ENCODE data around the gene SLIT3.

SLIT3 gene

DNA sequence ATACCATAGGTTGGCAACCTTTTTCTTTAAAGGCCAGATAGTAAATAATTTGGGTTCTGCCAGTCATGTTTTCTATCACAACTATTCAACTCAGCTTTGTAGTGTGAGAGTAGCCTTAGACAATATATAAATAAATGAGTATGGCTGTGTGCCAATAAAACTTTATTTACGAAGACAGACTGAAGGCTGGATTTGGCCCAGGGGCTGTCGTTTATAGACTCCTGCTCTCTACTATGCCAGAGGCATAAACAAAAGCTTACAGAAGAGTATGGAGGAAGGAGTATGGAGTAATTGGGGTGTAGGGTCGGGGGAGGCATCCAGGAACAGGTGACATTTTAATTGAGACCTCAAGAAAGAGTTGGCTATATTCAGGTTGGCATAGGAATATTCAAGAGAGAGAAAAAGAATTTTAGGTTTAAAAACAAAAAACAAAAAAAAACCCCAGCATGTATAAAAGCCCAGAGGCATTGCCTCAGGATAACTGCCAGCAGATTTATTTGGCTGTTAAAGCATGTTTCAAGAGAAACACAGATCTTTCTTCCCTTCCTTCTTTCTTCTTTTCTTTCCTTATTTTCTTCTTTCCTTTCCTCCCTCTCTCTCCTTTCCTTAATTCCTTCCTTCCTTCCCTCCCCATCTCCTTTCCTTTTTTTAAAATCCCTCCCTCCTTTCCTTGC is 39.9 kb downstream of the SLIT3 start:
- no peak for DNase-seq

DNA sequence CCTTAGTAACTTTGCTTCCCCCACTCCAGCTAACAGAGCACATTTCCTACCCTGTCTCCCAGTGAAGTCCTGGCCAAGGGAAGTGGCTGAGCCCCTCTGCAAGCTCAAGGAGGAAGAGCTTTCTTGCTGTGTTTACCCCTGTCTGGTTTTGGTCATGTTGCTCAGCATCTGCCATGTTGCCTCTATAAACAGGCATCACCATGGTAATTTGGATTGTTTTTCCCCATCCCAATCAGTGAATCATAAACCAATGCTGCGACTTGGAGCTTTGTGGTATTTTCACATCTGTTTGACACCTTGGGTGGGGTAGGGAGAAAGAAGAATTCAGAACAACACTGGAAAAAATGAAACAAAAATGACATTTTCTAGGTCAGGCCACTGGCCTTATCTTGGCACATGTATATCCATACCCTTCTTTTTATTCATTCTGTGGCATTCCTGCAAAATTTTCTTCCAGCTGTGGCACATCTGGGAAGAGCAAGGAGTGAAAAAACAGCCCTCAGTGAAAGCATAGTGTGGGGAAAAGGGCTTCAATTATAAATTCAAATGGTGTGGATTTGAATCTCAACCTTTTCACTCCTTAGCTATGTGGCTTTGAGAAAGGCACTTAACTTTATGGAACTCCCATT is 42.5 kb downstream of the SLIT3 start:
- no peak for DNase-seq

DNA sequence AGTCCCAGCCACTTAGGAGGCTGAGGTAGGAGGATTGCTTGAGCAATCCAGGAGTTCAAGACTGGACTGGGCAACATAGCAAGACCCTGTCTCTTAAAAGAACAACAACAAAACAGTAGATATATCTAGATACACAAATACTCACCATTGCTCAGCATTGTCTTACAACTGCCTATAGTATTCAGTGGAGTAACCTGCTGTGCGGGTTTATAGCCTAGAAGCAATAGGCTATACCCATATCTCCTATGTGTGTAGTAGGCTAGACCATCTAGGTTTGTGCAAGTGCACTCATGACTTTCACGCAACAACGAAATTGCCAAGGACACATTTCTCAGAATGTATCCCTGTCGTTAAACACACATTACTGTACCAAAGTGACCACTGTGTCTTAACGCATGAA is 44.7 kb downstream of the SLIT3 start:
- no peak for DNase-seq

DNA sequence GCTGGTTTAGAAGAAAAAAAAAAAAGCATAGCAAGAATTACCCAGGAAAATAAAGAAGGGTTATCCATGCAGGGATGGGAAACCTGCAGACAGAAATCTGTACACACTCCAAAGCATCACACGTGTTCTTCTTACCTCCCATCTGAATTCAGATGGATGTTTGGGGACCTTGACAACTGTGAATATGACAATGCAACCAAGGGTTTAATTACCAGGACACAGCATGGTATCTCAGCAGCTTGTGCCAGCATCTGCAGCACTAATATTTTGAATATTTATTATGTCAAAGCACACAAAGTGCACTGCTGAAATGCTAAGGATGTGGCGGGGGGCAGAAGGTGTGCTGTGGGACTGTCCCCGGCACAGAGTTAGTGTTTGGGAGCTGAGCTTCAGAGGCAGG is 47.9 kb downstream of the SLIT3 start:
- no peak for DNase-seq

DNA sequence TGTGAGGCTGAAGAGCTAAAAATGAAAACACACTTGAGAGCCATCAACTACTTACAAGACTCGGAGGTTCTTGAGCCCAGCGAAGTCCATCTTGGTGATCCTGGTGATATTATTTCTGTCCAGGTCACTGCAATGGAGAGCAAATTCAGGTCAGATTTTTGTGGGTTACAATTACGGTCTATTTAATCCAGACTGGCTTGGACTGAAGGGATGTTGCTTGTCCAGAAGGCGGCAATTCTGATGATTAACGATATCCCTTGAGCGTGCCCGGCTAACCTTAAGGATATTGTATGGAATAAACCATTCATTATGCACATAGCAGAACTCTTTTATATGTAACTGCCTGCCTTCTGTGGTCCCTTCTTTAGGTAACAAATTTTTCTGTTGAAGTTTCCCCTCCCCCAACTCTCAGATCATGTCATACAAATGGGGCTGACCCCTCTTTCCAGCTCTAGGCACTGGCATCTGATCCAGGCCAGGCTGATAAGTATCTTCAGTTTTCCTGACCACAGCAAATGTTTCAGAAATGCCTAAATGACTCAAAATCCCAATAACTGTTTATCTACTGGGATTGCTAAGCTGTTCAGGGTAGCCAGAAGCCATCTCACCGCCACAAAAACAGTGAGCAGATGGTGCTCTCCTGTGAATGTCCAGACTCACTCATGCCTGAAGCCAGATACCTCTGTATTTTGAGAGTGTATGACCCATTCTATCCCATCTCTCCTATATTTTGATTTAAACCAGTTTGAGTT is 49.4 kb downstream of the SLIT3 start:
- DNase-seq = no peak

DNA sequence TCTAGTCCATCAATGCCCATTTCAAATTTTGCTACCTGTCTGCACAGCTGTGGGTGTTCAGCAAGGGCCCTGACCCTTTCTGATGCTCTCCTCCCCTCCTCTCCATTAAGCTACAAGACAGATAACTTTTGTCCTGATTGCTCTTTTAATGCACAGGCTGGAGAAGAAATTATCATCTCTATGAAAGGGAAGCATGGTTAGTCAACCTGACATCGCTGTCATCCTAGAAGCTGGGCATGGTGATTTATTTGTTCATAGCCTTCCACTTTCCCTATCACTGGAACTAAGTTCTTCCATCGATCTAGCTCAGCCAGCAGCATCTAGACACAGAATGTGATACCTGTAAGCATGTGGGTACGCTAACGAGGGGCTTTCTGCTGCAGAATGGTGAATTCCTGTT is 50.1 kb downstream of the SLIT3 start:
- no peak for DNase-seq

DNA sequence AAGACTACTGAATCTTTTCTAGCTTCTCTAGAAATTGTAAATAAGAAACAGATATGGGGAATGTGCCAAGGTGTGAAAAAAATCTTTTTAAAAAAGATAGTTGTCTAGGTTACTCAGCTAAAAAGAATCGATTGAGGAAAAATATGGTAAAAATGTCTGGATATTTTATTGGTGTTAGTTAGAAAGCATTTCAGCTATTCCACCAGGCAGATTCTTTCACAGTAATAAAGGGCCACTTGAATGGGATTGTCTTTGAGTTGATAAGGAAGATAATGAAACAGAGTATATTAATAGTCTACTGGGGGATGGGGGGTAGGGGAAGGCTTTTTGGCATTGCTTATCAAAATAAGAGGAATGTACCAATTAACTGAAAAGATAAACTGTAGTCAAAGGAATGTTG is 51.9 kb downstream of the SLIT3 start:
- no peak for DNase-seq

DNA sequence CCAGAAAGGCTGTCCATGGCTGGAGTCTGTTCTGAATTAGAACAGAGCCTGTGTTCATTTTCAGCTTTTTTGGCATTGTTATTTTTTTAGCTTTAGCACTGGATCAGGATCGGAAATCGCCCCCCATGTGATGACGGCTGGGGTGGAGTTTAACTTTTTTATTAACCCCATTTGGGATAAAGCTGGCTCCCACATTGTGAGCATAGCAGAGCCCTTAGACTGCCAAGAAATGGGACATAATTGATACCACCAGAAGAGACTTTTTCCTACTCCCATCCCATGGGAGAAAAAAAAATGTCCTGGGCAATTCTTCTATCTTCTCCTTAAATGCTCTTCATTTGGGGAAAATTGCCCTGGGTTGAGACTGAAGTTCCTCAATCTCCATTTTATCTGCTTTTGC is 52.4 kb downstream of the SLIT3 start:
- DNase-seq = no peak

DNA sequence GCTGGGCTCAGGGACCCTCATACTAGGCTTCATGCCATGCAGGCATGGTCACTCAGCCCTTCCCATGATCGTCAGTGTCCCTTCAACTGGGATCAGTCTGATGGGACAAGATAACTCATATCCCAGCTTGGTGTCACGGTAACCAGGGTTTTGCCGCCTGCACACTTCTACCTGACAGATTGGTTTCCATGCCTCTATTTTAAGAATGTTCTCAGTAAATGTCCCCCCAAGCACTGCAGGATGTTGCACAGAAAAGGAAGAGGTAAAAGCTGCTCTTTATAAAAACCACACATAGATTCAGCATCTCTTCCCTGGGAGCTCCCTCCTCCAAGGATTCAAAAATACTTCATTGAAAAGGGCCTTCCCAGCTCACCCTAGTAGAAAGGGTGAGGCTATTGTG is 56.1 kb downstream of the SLIT3 start:
- no peak for DNase-seq

DNA sequence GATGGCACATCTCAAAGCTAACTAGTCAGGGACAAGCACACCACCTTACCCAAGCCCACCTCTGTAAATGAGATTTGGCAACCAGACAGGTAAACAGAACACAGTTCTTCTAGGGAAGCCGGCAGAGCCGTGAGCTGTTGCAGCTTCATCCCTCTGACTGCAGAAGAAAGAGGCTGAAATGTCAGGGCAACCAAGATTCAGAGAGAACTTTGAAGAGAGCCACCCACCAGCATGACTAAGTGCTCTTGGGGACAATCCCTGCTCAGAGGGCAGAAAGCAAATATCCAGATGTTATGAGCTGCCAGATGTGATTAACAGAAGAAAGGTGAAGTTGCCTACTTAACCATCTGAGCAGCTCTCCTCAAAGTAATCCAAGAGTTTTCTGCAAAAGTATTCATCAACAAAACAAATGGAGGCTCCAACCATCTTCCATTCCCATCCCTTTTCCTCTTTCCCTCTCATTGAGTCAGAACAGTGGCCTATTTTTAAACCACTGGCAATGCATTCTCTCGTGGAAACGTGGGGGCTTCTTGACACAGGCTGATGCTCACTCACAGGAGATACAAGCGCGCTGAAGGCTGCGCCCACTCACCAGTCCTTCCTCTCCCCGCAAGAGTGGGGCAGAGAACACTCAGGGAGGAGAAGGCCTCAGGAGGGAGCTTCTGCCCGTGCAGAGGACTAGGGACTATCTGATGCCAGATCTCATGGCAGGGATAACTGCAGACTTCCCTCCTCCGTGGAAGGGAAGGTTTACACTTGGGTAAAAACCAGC is 57.1 kb downstream of the SLIT3 start:
- DNase-seq = no peak

DNA sequence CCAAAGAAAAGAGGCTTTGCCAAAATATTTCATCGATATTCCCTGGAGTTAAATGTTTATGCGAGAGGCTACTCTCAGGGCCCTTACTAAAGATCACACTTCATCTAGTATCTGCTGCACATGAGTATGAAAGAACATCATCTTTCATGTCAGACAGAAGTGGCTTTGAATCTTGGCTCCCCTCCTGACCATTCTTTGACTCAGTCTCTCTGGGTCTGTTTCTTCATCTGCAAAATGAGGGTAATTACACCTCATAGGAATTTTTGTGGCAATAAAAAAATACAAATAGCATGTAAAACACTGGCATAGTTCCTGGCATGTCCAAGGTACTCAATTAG is 58.1 kb downstream of the SLIT3 start:
- no peak for DNase-seq

DNA sequence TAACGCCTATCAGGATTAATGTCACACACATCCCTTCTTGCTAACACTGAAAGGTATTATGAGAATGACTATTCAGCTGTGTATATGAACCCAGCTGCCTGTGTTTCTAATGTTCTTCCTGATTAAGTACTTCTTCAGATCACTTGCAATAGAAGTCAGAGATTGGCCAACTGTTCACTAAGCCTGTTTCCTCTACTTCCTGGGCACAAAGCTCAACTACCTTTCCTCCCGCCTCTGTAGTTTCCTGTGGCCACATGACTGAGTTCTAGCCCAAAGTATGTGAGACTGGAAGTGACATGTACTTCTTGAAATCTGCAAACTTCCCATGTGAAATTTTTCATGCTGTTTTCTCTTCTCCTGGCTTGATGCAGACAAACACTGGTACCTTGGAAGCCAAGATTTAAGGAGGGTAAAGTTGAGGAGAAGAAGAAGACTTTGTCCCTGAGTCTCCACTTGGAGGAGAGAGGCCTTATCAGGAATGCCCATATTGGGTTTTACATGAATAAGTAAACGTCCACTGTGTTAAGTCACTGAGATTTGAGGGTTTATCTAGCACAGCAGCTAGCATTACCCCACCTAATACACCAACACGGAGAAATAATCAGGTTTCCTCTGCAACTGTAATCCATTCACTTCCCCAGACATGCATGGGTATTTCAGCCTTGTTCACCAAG is 58.6 kb downstream of the SLIT3 start:
- DNase-seq = no peak

DNA sequence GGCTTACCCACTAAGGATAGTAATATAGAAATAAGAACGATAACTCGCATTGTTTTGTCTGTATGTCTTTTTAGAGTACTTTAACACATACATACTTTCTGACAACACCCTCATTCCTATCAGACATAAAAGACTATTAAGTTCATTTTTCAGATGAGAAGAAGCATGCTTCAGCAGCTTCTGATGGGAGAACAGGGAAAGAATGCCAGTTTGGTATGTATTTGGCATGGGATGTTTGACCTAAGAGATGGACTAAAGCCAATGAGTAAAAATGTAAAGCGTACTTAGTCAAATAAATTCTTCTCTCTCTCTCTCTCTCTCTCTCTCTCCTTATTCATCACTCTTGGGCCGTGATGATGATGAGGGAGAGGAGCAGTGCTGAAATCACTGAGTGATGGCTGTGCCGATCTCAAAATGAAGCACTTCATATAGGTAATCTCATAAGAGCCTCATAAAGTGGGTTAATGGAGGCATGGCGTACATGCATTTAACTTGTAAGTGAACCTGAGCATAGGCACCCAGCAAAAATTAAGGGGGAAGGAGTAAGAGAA is 71.5 kb downstream of the SLIT3 start:
- no peak for DNase-seq

DNA sequence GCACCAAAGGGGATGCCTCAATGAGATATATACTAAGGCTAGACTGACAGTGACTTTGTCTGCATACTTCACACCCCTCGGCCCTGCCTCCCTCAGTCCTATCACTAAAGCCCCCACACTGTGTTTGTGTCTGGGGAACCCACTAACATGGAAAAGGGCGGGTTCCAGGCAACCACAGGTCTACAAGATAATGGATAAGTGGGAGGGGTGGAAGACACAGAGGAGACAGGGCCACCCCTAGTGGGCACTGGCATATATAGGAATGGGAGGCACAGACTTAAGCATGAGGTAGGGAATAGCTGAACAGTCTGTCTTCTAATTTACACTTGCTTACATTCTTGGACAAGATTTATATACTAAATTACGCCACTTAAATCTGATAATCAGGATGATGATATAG is 74.0 kb downstream of the SLIT3 start:
- DNase-seq = no peak

DNA sequence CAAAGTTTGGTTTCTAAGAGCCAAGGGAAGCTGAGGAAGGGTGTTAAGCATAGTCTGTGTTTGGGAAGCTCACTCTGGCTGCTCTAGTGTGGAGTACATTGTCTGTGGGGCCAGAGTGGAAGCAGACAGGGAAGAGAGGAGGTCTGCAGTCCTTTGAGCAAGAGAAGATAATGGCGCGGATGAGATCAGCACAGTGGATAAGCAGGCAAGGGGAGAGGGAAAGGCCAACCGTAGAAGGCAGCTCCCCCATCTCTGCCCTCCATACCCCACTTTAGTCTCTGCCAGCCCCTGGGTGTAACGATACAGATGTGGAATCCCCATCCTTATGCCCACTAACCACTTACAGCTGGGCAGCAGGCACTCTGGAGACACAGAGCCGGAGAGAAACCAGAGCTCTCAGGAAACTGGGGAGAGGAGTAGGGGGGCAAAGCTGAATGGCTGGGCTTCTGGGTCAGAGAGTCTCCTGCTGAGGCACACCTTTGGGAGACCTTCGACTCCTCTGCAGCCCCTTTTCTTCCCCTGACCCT is 75.0 kb downstream of the SLIT3 start:
- DNase-seq = no peak

DNA sequence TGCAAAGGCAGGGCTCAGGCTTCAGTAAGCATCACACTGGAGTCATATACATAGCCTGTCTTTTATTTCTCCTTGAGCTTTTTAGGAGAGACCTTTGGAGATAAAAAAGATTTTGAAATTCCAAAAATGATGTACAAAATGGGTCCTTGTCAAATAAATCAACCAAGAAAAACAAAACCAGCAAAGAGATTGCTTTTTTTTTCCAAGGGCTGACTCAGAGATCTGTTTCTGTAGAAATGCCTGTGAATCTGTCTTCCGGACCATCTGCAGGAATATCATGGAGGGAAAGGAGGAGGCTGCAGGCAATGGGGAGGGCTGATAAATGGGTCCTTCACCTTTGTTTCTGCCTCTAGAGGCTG is 77.4 kb downstream of the SLIT3 start:
- no peak for DNase-seq

DNA sequence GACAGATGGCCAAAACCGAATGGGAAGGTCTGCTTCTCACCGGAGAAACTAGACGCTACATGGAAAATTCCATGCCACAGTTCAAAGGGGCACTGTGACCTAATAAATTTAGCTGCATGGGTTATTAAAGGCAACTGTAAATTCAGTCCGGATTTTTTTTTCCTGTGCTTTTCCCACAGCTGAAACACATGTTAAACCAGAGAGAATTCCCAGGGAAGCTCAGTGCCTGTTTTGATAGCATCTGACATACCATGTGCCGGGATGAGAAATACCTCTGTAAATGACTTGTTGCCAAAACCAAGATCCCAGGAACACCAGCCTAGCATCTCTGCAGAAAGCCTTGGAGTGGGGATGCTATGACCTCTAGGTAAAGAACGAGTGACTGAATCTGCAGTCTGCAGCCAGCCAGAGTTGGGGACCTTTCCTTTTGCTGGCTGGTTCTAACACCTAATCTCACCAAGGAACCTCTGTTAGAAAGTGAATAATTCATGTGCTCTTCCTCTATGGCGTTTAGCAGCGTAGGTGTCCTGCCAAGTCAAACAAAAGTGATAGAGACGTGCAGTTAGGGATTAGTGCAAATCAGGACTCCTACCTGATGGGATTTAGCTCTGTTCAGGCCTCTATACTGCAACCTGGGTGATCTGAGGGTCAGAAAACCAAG is 77.9 kb downstream of the SLIT3 start:
- DNase-seq = no peak

DNA sequence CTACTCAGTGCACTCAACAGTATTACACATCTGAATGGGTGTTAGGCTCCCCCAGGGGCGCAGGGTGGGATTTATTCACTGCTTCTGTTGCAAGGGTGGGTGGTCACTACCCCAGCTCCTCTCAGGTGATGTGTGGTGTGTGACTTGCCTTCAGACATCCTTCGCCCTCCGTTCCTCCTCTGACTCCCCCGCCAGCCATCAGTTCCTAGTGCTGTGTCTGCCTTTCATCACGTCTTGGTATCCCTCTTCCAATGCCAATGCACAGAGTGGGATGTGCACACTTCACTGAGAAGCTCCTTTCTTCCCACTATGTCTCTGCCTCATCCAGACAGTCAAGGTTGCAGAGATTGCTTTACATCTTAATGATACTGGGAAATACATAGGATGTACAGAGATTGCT is 79.4 kb downstream of the SLIT3 start:
- DNase-seq = no peak

DNA sequence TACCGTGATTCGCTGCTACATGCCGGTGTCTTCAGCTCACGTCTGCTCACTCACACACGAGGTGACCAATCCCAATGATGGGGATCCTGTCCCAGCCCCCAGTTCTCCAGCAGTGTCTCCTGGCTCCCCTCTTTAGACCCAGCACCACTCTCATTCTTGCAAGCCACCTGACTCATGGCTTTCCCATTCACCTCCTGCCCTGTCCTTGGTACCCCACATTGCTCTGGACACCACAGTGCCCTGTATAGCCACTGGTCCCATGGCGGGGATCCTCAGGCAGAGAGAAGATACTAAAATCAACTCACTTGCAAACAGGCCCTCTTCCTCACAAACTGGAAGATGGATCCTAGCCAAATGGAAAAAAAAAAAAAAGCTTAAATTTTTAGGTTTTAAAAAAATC is 81.0 kb downstream of the SLIT3 start:
- no peak for DNase-seq

DNA sequence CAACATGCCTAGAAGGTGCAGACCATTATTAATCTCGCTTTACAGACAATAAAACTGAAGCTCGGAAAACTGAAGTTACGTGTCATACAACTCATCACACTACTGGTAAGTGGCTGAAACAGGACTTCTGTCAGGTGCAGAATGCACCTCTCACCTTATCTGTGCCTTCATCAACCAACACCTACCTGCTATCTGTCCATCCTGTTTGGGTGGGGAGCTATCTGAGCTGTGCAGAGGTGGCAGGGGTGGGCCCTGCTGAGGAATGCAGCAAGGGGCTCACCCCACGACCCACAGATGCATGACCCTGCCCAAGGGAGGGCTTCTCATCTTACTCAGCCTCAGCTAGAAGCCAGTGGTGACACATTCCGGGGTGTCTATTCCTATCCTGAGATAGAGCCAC is 81.6 kb downstream of the SLIT3 start:
- DNase-seq = no peak

DNA sequence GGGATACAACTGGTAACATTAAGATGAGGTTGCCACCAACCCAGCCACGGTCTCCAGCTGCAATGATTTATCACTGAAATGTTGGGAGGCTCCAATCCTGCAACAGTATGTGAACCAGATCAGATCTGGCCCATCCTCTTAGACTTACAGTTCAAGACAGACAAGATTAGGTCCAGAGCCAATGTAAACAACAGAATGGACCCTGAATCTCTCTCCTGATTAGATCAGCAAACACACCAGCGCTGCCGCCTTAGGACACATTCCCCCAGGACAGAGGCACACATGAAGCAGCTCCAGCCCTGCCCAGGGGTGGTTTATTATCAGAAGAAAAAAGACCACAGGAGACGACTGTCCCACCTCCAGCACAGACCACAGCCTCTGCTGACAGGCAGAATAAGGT is 82.1 kb downstream of the SLIT3 start:
- DNase-seq = peak in 1 of 2 experiments; percentile 8

DNA sequence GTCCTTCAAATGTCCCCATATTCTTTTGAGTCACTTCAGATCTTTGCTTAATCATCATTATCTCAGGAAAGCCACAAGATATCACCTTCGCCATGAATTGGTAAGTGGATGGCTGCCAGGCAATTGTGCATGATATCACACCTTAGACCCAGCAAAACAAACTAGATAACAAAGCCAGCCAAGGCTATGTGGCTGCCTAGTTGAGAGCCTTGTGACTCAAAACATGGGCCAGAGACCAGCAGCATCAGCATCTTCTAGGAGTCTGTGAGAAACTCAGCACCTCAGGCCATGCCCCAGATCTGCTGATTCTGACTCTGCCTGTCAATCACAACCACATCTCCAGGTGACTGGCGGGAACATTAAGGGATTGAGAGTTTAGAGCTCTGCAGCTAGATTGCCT is 82.8 kb downstream of the SLIT3 start:
- no peak for DNase-seq
